MM.1S (cell line): ENCODE results near the gene ATXN1.

Source experiments
- EZH2 ChIP-seq: fragments of 300-600 bp; sonication (generic); optimal IDR thresholded peaks from 2 replicates; pipeline ENCODE3; 2017; ENCODE audit warnings: low read depth, mild to moderate bottlenecking, antibody characterized with exemption, low read length, mixed read lengths
- TF ChIP-seq, protein P1 (sequence below): fragments of 300-600 bp; sonication (generic); IDR thresholded peaks from 2 replicates; pipeline ENCODE4 v1.5.1; 2016; ENCODE audit warnings: antibody characterized with exemption, low read length, mixed read lengths

- no peak for TF ChIP-seq EZH2
- TF ChIP-seq, protein P1, sequence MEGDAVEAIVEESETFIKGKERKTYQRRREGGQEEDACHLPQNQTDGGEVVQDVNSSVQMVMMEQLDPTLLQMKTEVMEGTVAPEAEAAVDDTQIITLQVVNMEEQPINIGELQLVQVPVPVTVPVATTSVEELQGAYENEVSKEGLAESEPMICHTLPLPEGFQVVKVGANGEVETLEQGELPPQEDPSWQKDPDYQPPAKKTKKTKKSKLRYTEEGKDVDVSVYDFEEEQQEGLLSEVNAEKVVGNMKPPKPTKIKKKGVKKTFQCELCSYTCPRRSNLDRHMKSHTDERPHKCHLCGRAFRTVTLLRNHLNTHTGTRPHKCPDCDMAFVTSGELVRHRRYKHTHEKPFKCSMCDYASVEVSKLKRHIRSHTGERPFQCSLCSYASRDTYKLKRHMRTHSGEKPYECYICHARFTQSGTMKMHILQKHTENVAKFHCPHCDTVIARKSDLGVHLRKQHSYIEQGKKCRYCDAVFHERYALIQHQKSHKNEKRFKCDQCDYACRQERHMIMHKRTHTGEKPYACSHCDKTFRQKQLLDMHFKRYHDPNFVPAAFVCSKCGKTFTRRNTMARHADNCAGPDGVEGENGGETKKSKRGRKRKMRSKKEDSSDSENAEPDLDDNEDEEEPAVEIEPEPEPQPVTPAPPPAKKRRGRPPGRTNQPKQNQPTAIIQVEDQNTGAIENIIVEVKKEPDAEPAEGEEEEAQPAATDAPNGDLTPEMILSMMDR = no peak
Measured at GRCh38 chr6:16800942-16801341, 39.7 kb upstream of the ATXN1 start.
